A549 (cell line): ENCODE data around the gene CPE. TPM values are rescaled to one million over a fixed set of nuclear protein-coding genes. Genes with fewer than 3 reads are reported as not detected.

ENCODE experiments used
- ATAC-seq, 2 experiments: fragments of 200-7000 bp in 1 of 2; fragments of >200 bp in 1 of 2; cut with Nextera tagmentation in 1 of 2; cut with Tn5 transposase in 1 of 2; 3 replicates each; pipeline versions ENCODE4 v1.8.0 to v1.9.1; 2018 to 2020; ENCODE audit warnings: mild to moderate bottlenecking in 1 of 2, moderate library complexity in 1 of 2
- CTCF ChIA-PET: fragments of 300-600 bp; sonication (Branson Sonifier 250); formaldehyde crosslinking; extraction: SDS; loops from one replicate; lab custom pipeline; 2021; ENCODE audit warnings: antibody characterized with exemption, inconsistent platforms; lab: Yijun Ruan, JAX
- POLR2A ChIA-PET: fragments of 350-600 bp; formaldehyde crosslinking; extraction: SDS; loops from one replicate; lab custom pipeline; 2021; ENCODE audit warnings: antibody characterized with exemption, inconsistent platforms; lab: Yijun Ruan, JAX
- DNase-seq, 2 experiments: peaks; one replicate each; pipeline versions ENCODE4 v3.0.0 to v3.0.0-alpha.2; 2011 to 2016; ENCODE audit warnings: low read depth in 1 of 2, low spot score in 1 of 2
- FAIRE-seq: peaks from 2 replicates; lab custom pipeline; 2011; peaks lifted over from hg19 to GRCh38; lab: Jason Lieb, UNC
- H3K27ac ChIP-seq, 2 experiments: fragments of >200 bp; sonication (Bioruptor Twin); formaldehyde crosslinking; 3 replicates each; pipeline ENCODE4 v1.5.1; 2016 to 2017
- H3K4me1 ChIP-seq: fragments of >200 bp; sonication (Bioruptor Twin); formaldehyde crosslinking; 3 replicates; pipeline ENCODE4 v1.6.1; 2016
- H3K4me2 ChIP-seq: fragments of >200 bp; sonication (Bioruptor Twin); formaldehyde crosslinking; 3 replicates; pipeline ENCODE4 v1.6.1; 2016
- H3K4me3 ChIP-seq: fragments of >200 bp; sonication (Bioruptor Twin); formaldehyde crosslinking; 3 replicates; pipeline ENCODE4 v1.5.1; 2016
- H3K9me3 ChIP-seq: fragments of >200 bp; sonication (Bioruptor Twin); formaldehyde crosslinking; 3 replicates; pipeline ENCODE4 v1.6.1; 2016
- CBX2 ChIP-seq: fragments of 200-600 bp; sonication (generic); IDR thresholded peaks from 2 replicates; pipeline ENCODE4 v1.6.1; 2016; ENCODE audit warnings: low read depth, mild to moderate bottlenecking, borderline replicate concordance
- CBX8 ChIP-seq: fragments of 200-600 bp; sonication (generic); IDR thresholded peaks from 2 replicates; pipeline ENCODE4 v1.6.1; 2016
- CHD2 ChIP-seq: fragments of 150-350 bp; IDR thresholded peaks from 2 replicates; pipeline ENCODE4 v1.6.1; 2014; ENCODE audit warnings: low read length; ENCODE audit not compliant: partially characterized antibody
- EHMT2 ChIP-seq: fragments of 200-600 bp; sonication (generic); IDR thresholded peaks from 2 replicates; pipeline ENCODE4 v1.6.1; 2016; ENCODE audit warnings: antibody characterized with exemption, low read depth, mild to moderate bottlenecking, moderate library complexity
- EP300 ChIP-seq, 2 experiments: fragments of >200 bp; sonication (Bioruptor Twin); formaldehyde crosslinking; IDR thresholded peaks; 2 replicates in 1 of 2; 3 replicates in 1 of 2; pipeline ENCODE4 v1.6.1; 2016 to 2017
- ESRRA ChIP-seq: fragments of 150-350 bp; IDR thresholded peaks from 2 replicates; pipeline ENCODE4 v1.6.1; 2014; ENCODE audit warnings: mild to moderate bottlenecking, low read length, borderline replicate concordance
- FOSL2 ChIP-seq, 2 experiments: fragments of 450-650 bp in 1 of 2; fragments of >200 bp in 1 of 2; sonication (Bioruptor Twin) in 1 of 2; formaldehyde crosslinking; IDR thresholded peaks; 2 replicates each; pipeline versions ENCODE4 v1.5.0 to v1.6.1; 2016 to 2020; ENCODE audit warnings: mild to moderate bottlenecking in 1 of 2, moderate library complexity in 1 of 2
- FOXS1 ChIP-seq: fragments of 250-450 bp; sonication (Bioruptor Pico); IDR thresholded peaks from 2 replicates; pipeline ENCODE4 v1.5.0; 2020; ENCODE audit warnings: mild to moderate bottlenecking, moderate library complexity
- GATA3 ChIP-seq: IDR thresholded peaks from 2 replicates; pipeline ENCODE4 v1.6.1; 2012; ENCODE audit warnings: borderline replicate concordance
- HDAC2 ChIP-seq: fragments of 200-600 bp; sonication (generic); IDR thresholded peaks from 2 replicates; pipeline ENCODE4 v1.6.1; 2016
- HOXA7 ChIP-seq: fragments of 250-450 bp; sonication (Bioruptor Pico); IDR thresholded peaks from 2 replicates; pipeline ENCODE4 v1.5.0; 2020; ENCODE audit warnings: mild to moderate bottlenecking, moderate library complexity
- HOXB5 ChIP-seq: fragments of 250-450 bp; sonication (Bioruptor Pico); IDR thresholded peaks from 2 replicates; pipeline ENCODE4 v1.5.0; 2020; ENCODE audit warnings: mild to moderate bottlenecking, moderate library complexity
- NFE2L2 ChIP-seq: fragments of 150-350 bp; conservative IDR thresholded peaks from 2 replicates; pipeline ENCODE4 v1.6.1; 2014; ENCODE audit warnings: low read length
- RARB ChIP-seq: fragments of 250-450 bp; sonication (Bioruptor Pico); IDR thresholded peaks from 2 replicates; pipeline ENCODE4 v1.8.0; 2021; ENCODE audit warnings: mild to moderate bottlenecking, moderate library complexity
- RFX5 ChIP-seq: fragments of 450-650 bp; IDR thresholded peaks from 2 replicates; pipeline ENCODE4 v1.7.1; 2014; ENCODE audit warnings: antibody characterized with exemption, mild to moderate bottlenecking, moderate library complexity
- SMC3 ChIP-seq: fragments of >200 bp; sonication (Bioruptor Twin); formaldehyde crosslinking; IDR thresholded peaks from 3 replicates; pipeline ENCODE4 v1.6.1; 2018; ENCODE audit warnings: inconsistent platforms
- SREBF2 ChIP-seq: fragments of 450-650 bp; IDR thresholded peaks from 2 replicates; pipeline ENCODE4 v1.6.1; 2014; ENCODE audit warnings: mild to moderate bottlenecking, moderate library complexity
- ZFP36 ChIP-seq: fragments of 450-650 bp; IDR thresholded peaks from 2 replicates; pipeline ENCODE4 v1.6.1; 2014; ENCODE audit warnings: borderline replicate concordance; ENCODE audit not compliant: partially characterized antibody
- ZNF302 ChIP-seq: fragments of 250-450 bp; sonication (Bioruptor Pico); IDR thresholded peaks from 2 replicates; pipeline ENCODE4 v1.9.0; 2021; ENCODE audit warnings: inconsistent platforms, mild to moderate bottlenecking, moderate library complexity
- ZSCAN20 ChIP-seq: fragments of 250-450 bp; sonication (Bioruptor Pico); IDR thresholded peaks from 2 replicates; pipeline ENCODE4 v1.8.0; 2022; ENCODE audit warnings: mild to moderate bottlenecking, moderate library complexity
- WGBS: methylation state at CpG from one replicate; pipeline ENCODE4 v1.1.6; 2017; ENCODE audit errors: missing lambda C conversion rate; 5-methylcytosine and 5-hydroxymethylcytosine counted together
- polyA plus RNA-seq, 4 experiments: library from polyadenylated mRNA; depleted of rRNA in 3 of 4; stranded (reverse); fragments of >200 nt; fragmentation: RNase III in 1 of 4; extraction: RNeasy Plus Mini Kit Qiagen cat#74134 plus additional on column Dnase treatment in 1 of 4; gene quantifications; 2 replicates in 3 of 4; 3 replicates in 1 of 4; pipeline ENCODE4 v1.2.3, GENCODE V29; 2011 to 2017
- TF ChIP-seq, protein P1 (sequence below): fragments of >200 bp; sonication (Bioruptor Twin); formaldehyde crosslinking; IDR thresholded peaks from 3 replicates; pipeline ENCODE4 v1.6.1; 2016
- TF ChIP-seq, protein P2 (sequence below): fragments of 250-450 bp; sonication (Bioruptor Pico); IDR thresholded peaks from 2 replicates; pipeline ENCODE4 v1.5.0; 2021; ENCODE audit warnings: mild to moderate bottlenecking, moderate library complexity, borderline replicate concordance
- TF ChIP-seq, protein P3 (sequence below): fragments of 250-450 bp; sonication (Bioruptor Pico); IDR thresholded peaks from 2 replicates; pipeline ENCODE4 v1.5.0; 2020; ENCODE audit warnings: low read depth, mild to moderate bottlenecking, moderate library complexity
- TF ChIP-seq, protein P4 (sequence below): fragments of 150-350 bp; IDR thresholded peaks from 2 replicates; pipeline ENCODE4 v1.6.1; 2014; ENCODE audit warnings: low read depth, mild to moderate bottlenecking, low read length
- TF ChIP-seq, protein P5 (sequence below): fragments of 200-600 bp; sonication (generic); IDR thresholded peaks from 2 replicates; pipeline ENCODE4 v1.6.1; 2016; ENCODE audit warnings: antibody characterized with exemption, mild to moderate bottlenecking, moderate library complexity
- TF ChIP-seq, protein P6 (sequence below): IDR thresholded peaks from 2 replicates; pipeline ENCODE4 v1.6.1; 2012

CPE gene
- polyA plus RNA-seq, 2 of the 4 experiments (the other 2 are of a cell fraction) = 1.6 to 1.9 TPM

DNA sequence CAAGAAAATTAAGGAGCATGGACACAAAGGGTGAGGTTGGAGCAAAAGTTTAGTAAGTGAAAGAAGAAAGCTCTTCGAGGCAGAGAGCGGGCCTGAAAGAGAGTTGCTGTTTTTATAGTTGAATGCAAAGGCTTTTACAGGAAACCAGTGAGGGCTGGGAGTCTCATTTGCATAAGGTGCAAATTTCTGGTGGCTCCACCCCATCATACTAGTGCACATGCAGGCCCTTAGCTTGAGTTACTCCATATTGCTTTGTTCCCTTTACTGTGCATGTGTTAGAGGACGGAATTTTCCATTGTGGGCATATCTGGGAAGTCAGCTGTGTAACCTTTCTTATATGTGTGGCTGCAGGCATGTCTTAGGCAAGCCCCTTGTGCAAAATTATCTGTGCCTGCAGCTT lies 48.0 kb downstream of the CPE start:
- Histone ChIP-seq H3K4me2 (no peak overlapping the region), H3K27ac (no peak overlapping the region), H3K9me3 (no peaks in the 10 kb centered on the region), H3K4me3 (no peak overlapping the region), H3K4me1 (no peaks in the 10 kb centered on the region)
- no peak for DNase-seq
- POLR2A ChIA-PET = no interaction called here
- TF ChIP-seq RARB (CRISPR knock-in tag) (no peak), CHD2 (no peak), CBX2 (no peak), SMC3 (no peak), EP300 (IDR thresholded peaks at IDR 0.05) (no peak), ZFP36 (no peak), NFE2L2 (no peak), ZSCAN20 (CRISPR knock-in tag) (no peak), RFX5 (no peak), SREBF2 (no peak), HDAC2 (no peak), EHMT2 (no peak), FOXS1 (CRISPR knock-in tag) (no peak), ESRRA (no peak), ZNF302 (no peak), CBX8 (no peak), HOXB5 (CRISPR knock-in tag) (no peak)
- TF ChIP-seq, protein P1, sequence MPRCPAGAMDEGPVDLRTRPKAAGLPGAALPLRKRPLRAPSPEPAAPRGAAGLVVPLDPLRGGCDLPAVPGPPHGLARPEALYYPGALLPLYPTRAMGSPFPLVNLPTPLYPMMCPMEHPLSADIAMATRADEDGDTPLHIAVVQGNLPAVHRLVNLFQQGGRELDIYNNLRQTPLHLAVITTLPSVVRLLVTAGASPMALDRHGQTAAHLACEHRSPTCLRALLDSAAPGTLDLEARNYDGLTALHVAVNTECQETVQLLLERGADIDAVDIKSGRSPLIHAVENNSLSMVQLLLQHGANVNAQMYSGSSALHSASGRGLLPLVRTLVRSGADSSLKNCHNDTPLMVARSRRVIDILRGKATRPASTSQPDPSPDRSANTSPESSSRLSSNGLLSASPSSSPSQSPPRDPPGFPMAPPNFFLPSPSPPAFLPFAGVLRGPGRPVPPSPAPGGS = no peak
- TF ChIP-seq, protein P2, sequence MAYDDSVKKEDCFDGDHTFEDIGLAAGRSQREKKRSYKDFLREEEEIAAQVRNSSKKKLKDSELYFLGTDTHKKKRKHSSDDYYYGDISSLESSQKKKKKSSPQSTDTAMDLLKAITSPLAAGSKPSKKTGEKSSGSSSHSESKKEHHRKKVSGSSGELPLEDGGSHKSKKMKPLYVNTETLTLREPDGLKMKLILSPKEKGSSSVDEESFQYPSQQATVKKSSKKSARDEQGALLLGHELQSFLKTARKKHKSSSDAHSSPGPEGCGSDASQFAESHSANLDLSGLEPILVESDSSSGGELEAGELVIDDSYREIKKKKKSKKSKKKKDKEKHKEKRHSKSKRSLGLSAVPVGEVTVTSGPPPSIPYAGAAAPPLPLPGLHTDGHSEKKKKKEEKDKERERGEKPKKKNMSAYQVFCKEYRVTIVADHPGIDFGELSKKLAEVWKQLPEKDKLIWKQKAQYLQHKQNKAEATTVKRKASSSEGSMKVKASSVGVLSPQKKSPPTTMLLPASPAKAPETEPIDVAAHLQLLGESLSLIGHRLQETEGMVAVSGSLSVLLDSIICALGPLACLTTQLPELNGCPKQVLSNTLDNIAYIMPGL = no peak
- FAIRE-seq = no peak
- CTCF ChIA-PET = no interaction called here
- ATAC-seq = no peak
- 34% methylated on average over 3 of the region's 3 CpGs for WGBS

DNA sequence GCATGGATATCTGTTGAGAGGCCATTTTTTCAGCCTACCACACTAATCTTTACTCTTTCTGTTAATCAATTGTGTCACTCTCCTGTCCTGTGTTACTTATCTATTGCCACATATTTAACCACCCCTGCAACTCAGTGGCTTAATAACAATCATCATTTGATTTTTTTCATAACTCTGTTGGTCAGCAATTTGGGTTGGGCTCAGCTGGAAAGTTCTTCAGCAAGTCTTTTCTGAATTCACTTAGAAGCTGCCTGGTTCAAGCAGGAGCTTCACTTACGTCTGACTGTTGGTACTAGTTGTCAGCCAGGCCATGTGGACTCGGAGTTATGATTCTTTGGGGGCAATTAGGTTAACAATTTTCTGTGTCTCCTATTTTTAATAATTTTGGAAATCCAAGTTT lies 50.1 kb downstream of the CPE start:
- ATAC-seq (no peak), FAIRE-seq (no peak)
- 27% methylated on average over 2 of the region's 2 CpGs for WGBS
- TF ChIP-seq, protein P3, sequence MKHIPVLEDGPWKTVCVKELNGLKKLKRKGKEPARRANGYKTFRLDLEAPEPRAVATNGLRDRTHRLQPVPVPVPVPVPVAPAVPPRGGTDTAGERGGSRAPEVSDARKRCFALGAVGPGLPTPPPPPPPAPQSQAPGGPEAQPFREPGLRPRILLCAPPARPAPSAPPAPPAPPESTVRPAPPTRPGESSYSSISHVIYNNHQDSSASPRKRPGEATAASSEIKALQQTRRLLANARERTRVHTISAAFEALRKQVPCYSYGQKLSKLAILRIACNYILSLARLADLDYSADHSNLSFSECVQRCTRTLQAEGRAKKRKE (CRISPR knock-in tag) = no peak
- TF ChIP-seq FOSL2 (IDR thresholded peaks at IDR 0.05) (no peak), FOSL2 (CRISPR knock-in tag; IDR thresholded peaks at IDR 0.05) (no peak), HOXA7 (CRISPR knock-in tag) (no peak), GATA3 (no peak), SREBF2 (no peak)
- TF ChIP-seq, protein P4, sequence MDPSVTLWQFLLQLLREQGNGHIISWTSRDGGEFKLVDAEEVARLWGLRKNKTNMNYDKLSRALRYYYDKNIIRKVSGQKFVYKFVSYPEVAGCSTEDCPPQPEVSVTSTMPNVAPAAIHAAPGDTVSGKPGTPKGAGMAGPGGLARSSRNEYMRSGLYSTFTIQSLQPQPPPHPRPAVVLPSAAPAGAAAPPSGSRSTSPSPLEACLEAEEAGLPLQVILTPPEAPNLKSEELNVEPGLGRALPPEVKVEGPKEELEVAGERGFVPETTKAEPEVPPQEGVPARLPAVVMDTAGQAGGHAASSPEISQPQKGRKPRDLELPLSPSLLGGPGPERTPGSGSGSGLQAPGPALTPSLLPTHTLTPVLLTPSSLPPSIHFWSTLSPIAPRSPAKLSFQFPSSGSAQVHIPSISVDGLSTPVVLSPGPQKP = no peak
- TF ChIP-seq, protein P5, sequence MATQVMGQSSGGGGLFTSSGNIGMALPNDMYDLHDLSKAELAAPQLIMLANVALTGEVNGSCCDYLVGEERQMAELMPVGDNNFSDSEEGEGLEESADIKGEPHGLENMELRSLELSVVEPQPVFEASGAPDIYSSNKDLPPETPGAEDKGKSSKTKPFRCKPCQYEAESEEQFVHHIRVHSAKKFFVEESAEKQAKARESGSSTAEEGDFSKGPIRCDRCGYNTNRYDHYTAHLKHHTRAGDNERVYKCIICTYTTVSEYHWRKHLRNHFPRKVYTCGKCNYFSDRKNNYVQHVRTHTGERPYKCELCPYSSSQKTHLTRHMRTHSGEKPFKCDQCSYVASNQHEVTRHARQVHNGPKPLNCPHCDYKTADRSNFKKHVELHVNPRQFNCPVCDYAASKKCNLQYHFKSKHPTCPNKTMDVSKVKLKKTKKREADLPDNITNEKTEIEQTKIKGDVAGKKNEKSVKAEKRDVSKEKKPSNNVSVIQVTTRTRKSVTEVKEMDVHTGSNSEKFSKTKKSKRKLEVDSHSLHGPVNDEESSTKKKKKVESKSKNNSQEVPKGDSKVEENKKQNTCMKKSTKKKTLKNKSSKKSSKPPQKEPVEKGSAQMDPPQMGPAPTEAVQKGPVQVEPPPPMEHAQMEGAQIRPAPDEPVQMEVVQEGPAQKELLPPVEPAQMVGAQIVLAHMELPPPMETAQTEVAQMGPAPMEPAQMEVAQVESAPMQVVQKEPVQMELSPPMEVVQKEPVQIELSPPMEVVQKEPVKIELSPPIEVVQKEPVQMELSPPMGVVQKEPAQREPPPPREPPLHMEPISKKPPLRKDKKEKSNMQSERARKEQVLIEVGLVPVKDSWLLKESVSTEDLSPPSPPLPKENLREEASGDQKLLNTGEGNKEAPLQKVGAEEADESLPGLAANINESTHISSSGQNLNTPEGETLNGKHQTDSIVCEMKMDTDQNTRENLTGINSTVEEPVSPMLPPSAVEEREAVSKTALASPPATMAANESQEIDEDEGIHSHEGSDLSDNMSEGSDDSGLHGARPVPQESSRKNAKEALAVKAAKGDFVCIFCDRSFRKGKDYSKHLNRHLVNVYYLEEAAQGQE = no peak
- TF ChIP-seq, protein P6, sequence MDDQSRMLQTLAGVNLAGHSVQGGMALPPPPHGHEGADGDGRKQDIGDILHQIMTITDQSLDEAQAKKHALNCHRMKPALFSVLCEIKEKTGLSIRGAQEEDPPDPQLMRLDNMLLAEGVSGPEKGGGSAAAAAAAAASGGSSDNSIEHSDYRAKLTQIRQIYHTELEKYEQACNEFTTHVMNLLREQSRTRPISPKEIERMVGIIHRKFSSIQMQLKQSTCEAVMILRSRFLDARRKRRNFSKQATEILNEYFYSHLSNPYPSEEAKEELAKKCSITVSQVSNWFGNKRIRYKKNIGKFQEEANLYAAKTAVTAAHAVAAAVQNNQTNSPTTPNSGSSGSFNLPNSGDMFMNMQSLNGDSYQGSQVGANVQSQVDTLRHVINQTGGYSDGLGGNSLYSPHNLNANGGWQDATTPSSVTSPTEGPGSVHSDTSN = no peak
- TF ChIP-seq, all 56 proteins: peak for 0
- H3K4me2 ChIP-seq = no peak overlapping the region
- ChIA-PET POLR2A (no interaction called here), CTCF (no interaction called here)
- no peak overlapping the region for H3K27ac ChIP-seq
- DNase-seq = no peak
- no peaks in the 10 kb centered on the region for H3K4me1 ChIP-seq
- H3K9me3 ChIP-seq = no peaks in the 10 kb centered on the region
- H3K4me3 ChIP-seq = no peak overlapping the region
